ENCODE data around the gene DLGAP3.

The DLGAP3 gene

GRCh38 chr1:34906222-34906621 lies 23.2 kb downstream of the DLGAP3 start:
- in situ Hi-C loops (cut with MboI; ENCODE audit: low sequenced_read_pairs) = no loop called here

GRCh38 chr1:34905098-34905459 lies 24.4 kb downstream of the DLGAP3 start:
- in situ Hi-C loops (cut with MboI; ENCODE audit: low sequenced_read_pairs) = no loop called here

GRCh38 chr1:34904236-34905097 lies 25.0 kb downstream of the DLGAP3 start:
- in situ Hi-C loops (cut with MboI; ENCODE audit: low sequenced_read_pairs) = no loop called here

GRCh38 chr1:34901919-34902318 lies 27.5 kb downstream of the DLGAP3 start:
- in situ Hi-C loops (cut with MboI; ENCODE audit: low sequenced_read_pairs) = no loop called here

GRCh38 chr1:34900775-34901502 lies 28.5 kb downstream of the DLGAP3 start:
- in situ Hi-C loops (cut with MboI; ENCODE audit: low sequenced_read_pairs) = no loop called here

GRCh38 chr1:34899906-34900305 lies 29.5 kb downstream of the DLGAP3 start:
- in situ Hi-C loops (cut with MboI; ENCODE audit: low sequenced_read_pairs) = no loop called here

GRCh38 chr1:34899471-34899870 lies 30.0 kb downstream of the DLGAP3 start:
- in situ Hi-C loops (cut with MboI; ENCODE audit: low sequenced_read_pairs) = no loop called here

- in situ Hi-C loops (cut with MboI; ENCODE audit: low sequenced_read_pairs) = no loop called here
These were observed 31.1 kb downstream of the DLGAP3 start for GRCh38 chr1:34898330-34898761.

GRCh38 chr1:34896612-34897011 lies 32.8 kb downstream of the DLGAP3 start:
- in situ Hi-C loops (cut with MboI; ENCODE audit: low sequenced_read_pairs) = no loop called here

- in situ Hi-C loops (cut with MboI; ENCODE audit: low sequenced_read_pairs) = no loop called here
These were observed 39.7 kb downstream of the DLGAP3 start for GRCh38 chr1:34889705-34890104.

GRCh38 chr1:34887593-34887992 lies 41.9 kb downstream of the DLGAP3 start:
- in situ Hi-C loops (cut with MboI; ENCODE audit: low sequenced_read_pairs) = no loop called here

GRCh38 chr1:34885405-34886247 lies 43.8 kb downstream of the DLGAP3 start:
- in situ Hi-C loops (cut with MboI; ENCODE audit: low sequenced_read_pairs) = no loop called here

GRCh38 chr1:34884961-34885360 lies 44.5 kb downstream of the DLGAP3 start:
- in situ Hi-C loops (cut with MboI; ENCODE audit: low sequenced_read_pairs) = no loop called here

- in situ Hi-C loops (cut with MboI; ENCODE audit: low sequenced_read_pairs) = no loop called here
These were observed 44.9 kb downstream of the DLGAP3 start for GRCh38 chr1:34884536-34884935.

- in situ Hi-C loops (cut with MboI; ENCODE audit: low sequenced_read_pairs) = no loop called here
These were observed 50.2 kb downstream of the DLGAP3 start for GRCh38 chr1:34879230-34879629.

GRCh38 chr1:34876406-34876805 lies 53.0 kb downstream of the DLGAP3 start:
- in situ Hi-C loops (cut with MboI; ENCODE audit: low sequenced_read_pairs) = no loop called here

GRCh38 chr1:34874296-34874952 lies 55.0 kb downstream of the DLGAP3 start:
- in situ Hi-C loops (cut with MboI; ENCODE audit: low sequenced_read_pairs) = no loop called here

GRCh38 chr1:34872133-34872503 lies 57.3 kb downstream of the DLGAP3 start:
- in situ Hi-C loops (cut with MboI; ENCODE audit: low sequenced_read_pairs) = no loop called here

GRCh38 chr1:34871443-34872132 lies 57.9 kb downstream of the DLGAP3 start:
- in situ Hi-C loops (cut with MboI; ENCODE audit: low sequenced_read_pairs) = no loop called here

GRCh38 chr1:34870395-34870794 lies 59.1 kb downstream of the DLGAP3 start:
- in situ Hi-C loops (cut with MboI; ENCODE audit: low sequenced_read_pairs) = no loop called here
